NCI-H1092 treated with DMSO at 0.1 percent for 48 hours (cell line): ENCODE measurements around the gene SEMA3E.
A peak's percentile ranks its signal among the peaks of the same experiment; 100 is the strongest.

Experiments used
- DNase-seq: peaks from one replicate; lab custom pipeline; 2025; lab: John Stamatoyannopoulos, UW

SEMA3E gene

GRCh38 chr7:83640731-83641537, 8.0 kb downstream of the SEMA3E start:
- no peak for DNase-seq

GRCh38 chr7:83640240-83640639, 8.7 kb downstream of the SEMA3E start:
- no peak for DNase-seq

GRCh38 chr7:83633516-83633915, 15.4 kb downstream of the SEMA3E start:
- DNase-seq, result no peak

GRCh38 chr7:83629117-83629880, 19.6 kb downstream of the SEMA3E start:
- DNase-seq, result no peak

GRCh38 chr7:83617858-83618257, 31.1 kb downstream of the SEMA3E start:
- no peak for DNase-seq

- DNase-seq, result no peak
Measured at GRCh38 chr7:83614112-83614511, 34.8 kb downstream of the SEMA3E start.

- no peak for DNase-seq
Measured at GRCh38 chr7:83613232-83613631, 35.7 kb downstream of the SEMA3E start.

- DNase-seq, result no peak
Measured at GRCh38 chr7:83611776-83612175, 37.2 kb downstream of the SEMA3E start.

GRCh38 chr7:83610649-83611304, 38.2 kb downstream of the SEMA3E start:
- DNase-seq, result no peak

- DNase-seq, result no peak
Measured at GRCh38 chr7:83608716-83609115, 40.2 kb downstream of the SEMA3E start.

GRCh38 chr7:83603649-83604048, 45.3 kb downstream of the SEMA3E start:
- no peak for DNase-seq

GRCh38 chr7:83599131-83599530, 49.8 kb downstream of the SEMA3E start:
- no peak for DNase-seq

- peak; percentile 60 for DNase-seq
Measured at GRCh38 chr7:83593921-83594475, 54.9 kb downstream of the SEMA3E start.

- no peak for DNase-seq
Measured at GRCh38 chr7:83588602-83589240, 60.2 kb downstream of the SEMA3E start.

GRCh38 chr7:83586281-83586680, 62.7 kb downstream of the SEMA3E start:
- DNase-seq, result no peak

GRCh38 chr7:83581667-83582435, 67.1 kb downstream of the SEMA3E start:
- DNase-seq, result no peak

GRCh38 chr7:83579740-83580139, 69.2 kb downstream of the SEMA3E start:
- DNase-seq, result no peak

GRCh38 chr7:83575436-83575835, 73.5 kb downstream of the SEMA3E start:
- DNase-seq, result no peak

- DNase-seq, result no peak
Measured at GRCh38 chr7:83574616-83575015, 74.3 kb downstream of the SEMA3E start.

GRCh38 chr7:83562960-83563359, 86.0 kb downstream of the SEMA3E start:
- DNase-seq, result no peak

- no peak for DNase-seq
Measured at GRCh38 chr7:83562289-83562688, 86.7 kb downstream of the SEMA3E start.
